Effector memory CD4-positive, alpha-beta T cell (primary cell): ENCODE measurements around the gene RAD51B.

Experiments
- DNase-seq, 3 donors: peaks; one replicate each; pipeline ENCODE4 v3.0.0-alpha.2; 2020
- H3K27ac ChIP-seq: 2 replicates; pipeline ENCODE4 v1.7.0; 2013; ENCODE audit warnings: mild to moderate bottlenecking, low read length, moderate library complexity; ENCODE audit not compliant: insufficient read depth, poor library complexity, severe bottlenecking
- H3K27me3 ChIP-seq: replicated peaks from 2 replicates; pipeline ENCODE4 v1.7.0; 2013; ENCODE audit warnings: mild to moderate bottlenecking, low read length; ENCODE audit not compliant: insufficient read depth, control insufficient read depth, poor library complexity, severe bottlenecking
- H3K36me3 ChIP-seq: 2 replicates; pipeline ENCODE4 v1.7.0; 2013; ENCODE audit warnings: mild to moderate bottlenecking, low read length, moderate library complexity; ENCODE audit not compliant: control insufficient read depth, insufficient read depth
- H3K4me1 ChIP-seq: 2 replicates; pipeline ENCODE4 v1.7.0; 2013; ENCODE audit warnings: low read length, mild to moderate bottlenecking; ENCODE audit not compliant: control insufficient read depth, insufficient read depth, poor library complexity, severe bottlenecking
- H3K4me3 ChIP-seq: 2 replicates; pipeline ENCODE4 v1.7.0; 2013; ENCODE audit warnings: low read length, low read depth, mild to moderate bottlenecking; ENCODE audit not compliant: insufficient read depth, poor library complexity, severe bottlenecking
- H3K9me3 ChIP-seq: 2 replicates; pipeline ENCODE4 v1.7.0; 2013; ENCODE audit warnings: mild to moderate bottlenecking, low read length, moderate library complexity; ENCODE audit not compliant: control insufficient read depth

The RAD51B gene

DNA sequence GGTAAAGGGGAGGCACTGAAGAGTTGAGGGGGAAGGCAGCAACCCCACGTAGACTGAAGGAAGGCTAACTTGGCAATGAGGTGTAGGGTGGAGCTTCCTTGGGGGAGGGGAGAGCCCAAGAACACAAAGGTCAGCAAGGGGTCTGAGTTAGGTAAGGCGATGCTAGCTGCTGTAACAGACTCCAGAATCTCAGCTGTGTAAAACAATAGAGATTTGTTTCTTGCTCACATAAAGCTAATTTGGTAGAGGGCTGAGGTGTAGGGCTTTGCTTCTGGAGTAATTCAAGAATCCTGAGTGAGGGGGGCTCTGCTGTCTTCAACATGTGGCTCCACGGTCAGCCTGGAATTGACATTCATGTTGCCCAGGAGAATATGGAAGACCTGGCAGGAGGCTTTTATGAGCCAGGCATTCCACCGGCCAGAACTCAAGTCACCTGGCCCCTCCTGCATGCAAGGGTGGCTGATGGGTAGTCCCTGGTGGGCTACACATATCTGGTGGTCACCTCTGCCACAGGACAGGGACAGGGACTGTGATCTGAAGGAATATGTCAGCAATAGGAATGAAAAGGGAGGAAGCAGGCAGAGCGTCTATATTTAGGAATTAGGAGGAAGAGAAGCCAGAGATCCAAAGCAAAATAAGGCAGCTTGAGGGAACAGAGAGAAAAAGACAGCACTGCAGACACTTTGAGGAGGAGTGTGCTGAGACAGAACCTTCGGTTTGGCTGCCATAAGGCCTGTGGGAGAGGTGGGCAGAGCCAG, 819.6 kb downstream of the RAD51B start:
- Histone ChIP-seq H3K9me3 (no peaks in the 10 kb centered on the region), H3K4me3 (no peak overlapping the region), H3K27ac (no peak overlapping the region), H3K36me3 (no peaks in the 10 kb centered on the region), H3K27me3 (no peaks in the 10 kb centered on the region), H3K4me1 (no peaks in the 10 kb centered on the region)
- no peak for DNase-seq

DNA sequence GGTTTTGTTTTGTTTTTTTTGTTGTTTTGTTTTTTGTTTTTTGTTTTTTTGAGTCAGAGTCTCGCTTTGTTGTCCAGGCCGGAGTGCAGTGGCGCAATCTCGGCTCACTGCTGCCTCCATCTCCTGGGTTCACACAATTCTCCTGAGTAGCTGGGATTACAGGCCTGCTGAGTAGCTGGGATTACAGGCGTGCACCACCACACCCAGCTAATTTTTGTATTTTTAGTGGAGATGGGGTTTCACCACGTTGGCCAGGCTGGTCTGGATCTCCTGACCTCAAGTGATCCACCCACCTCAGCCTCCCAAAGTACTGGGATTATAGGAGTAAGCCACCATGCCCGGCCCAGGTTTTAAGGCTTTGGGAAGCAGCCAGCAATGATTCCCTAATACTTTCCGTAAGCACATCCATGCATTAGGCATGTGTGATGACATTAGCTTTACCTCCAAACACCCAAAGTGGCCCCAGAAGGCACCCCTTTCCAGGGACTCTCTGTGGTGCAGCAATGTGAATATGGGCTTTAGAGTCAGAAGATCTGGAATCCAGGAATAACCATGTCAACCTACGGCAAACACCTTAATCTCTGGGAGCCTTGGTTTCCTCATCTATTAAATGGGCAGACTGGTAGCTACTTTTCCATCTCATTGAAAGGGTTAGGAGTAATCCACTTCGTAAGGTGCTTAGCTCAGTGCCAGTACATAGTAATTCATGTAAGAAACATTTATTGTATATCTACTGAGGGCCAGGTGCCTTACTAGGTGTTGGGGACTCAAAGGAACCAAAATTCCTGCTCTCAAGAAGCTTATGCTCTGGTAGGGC, 820.4 kb downstream of the RAD51B start:
- Histone ChIP-seq H3K27ac (no peak overlapping the region), H3K4me1 (no peaks in the 10 kb centered on the region), H3K36me3 (no peaks in the 10 kb centered on the region), H3K9me3 (no peaks in the 10 kb centered on the region), H3K4me3 (no peak overlapping the region), H3K27me3 (no peaks in the 10 kb centered on the region)
- no peak for DNase-seq

DNA sequence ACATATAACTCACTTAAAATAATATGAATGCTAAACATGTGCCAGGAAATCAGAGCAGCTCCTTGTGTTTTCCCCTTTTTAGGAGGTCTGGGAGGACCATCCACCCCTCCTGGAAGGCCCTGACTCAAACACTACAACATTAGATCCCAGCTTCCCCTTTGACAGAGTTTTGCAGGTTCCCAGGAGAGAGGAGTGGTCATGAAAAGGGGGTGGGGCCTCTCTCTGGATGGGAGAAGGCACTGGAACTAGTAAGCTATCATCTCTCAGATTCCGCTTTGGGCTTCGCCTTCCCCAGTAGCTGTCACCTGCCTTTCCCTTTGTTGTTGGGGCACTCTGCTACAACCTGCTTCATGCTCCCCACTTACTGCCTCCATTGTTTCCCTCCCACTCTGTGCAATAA, 824.1 kb downstream of the RAD51B start:
- DNase-seq: no peak
- no peak overlapping the region for H3K27ac ChIP-seq
- H3K36me3 ChIP-seq: no peaks in the 10 kb centered on the region
- H3K4me3 ChIP-seq: no peak overlapping the region
- H3K4me1 ChIP-seq: no peaks in the 10 kb centered on the region
- no peaks in the 10 kb centered on the region for H3K27me3 ChIP-seq
- H3K9me3 ChIP-seq: no peaks in the 10 kb centered on the region

DNA sequence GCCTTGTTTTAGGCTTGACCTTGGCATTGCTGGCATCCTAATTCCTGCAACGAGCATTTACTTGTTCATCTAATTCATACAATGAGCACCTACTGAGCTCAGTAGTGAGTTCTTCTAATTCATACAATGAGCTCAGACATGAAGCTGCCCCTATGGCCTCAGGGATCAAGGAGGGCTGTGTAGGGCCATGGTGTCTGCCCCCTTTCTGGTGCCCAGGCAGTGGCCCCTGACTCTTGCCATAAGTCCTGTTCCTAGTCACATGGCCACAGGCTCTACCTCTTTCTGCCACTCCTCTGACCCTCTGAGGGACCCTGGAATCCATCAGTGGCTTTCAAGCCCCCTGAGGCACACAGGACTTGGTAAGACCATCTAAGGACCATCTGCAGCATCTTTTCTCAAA, 824.5 kb downstream of the RAD51B start:
- H3K27ac ChIP-seq: no peak overlapping the region
- H3K4me1 ChIP-seq: no peaks in the 10 kb centered on the region
- no peak overlapping the region for H3K4me3 ChIP-seq
- H3K9me3 ChIP-seq: no peaks in the 10 kb centered on the region
- H3K36me3 ChIP-seq: no peaks in the 10 kb centered on the region
- H3K27me3 ChIP-seq: no peaks in the 10 kb centered on the region
- no peak for DNase-seq

DNA sequence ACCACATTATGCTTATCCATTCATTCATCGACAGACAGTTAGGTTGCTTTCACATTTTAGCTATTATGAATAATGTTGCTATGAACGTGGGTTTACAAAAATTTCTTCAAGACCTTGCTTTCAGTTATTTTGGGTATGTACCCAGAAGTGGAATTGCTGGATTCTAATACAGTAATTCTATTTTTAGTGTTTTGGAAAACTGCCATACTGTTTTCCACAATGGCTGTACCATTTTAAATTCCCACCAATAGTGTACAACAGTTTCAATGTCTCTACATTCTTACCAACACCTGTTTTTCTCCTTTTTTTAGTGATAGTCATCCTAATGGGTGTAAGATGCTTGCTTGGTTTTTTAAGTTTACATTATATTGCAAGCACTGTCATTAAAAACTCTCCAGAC, 825.8 kb downstream of the RAD51B start:
- H3K9me3 ChIP-seq: no peaks in the 10 kb centered on the region

DNA sequence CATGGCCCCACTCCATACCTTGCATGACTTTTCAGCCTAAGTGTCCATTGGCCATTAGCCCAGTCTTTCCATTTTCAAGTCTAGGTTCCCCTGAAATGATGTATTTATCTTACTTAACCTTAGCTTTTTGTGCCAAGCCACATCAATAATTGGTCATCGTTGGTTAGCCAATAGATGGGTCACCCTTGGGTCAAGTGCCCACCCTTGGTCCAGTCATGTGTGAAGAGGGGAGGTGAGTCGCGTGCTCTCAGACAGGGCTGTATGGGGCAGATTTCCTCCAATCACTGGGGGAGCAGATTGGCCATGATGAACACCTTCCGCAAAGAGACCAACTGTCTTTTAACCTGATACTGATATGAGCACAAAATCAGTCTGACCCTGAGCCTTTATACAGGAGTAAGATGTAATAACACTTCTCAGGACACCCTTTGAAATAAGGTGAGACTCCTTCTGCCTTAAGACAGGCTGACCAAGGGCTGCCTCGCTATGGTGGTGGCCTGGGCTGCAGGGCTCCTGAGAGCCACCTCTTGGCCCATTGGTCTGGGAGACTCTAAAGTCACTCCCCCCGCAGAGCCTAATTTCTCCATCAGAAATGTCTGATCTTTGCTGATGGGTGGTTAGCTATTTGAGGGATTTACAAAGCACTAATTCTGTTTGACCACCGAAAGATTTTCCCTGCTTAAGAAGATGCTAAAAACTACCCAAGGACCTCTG, 830.1 kb downstream of the RAD51B start:
- DNase-seq: no peak

More for the DNA sequence above, 825.8 kb downstream of the RAD51B start:
- Histone ChIP-seq H3K27me3 (no peaks in the 10 kb centered on the region), H3K36me3 (no peaks in the 10 kb centered on the region), H3K27ac (no peak overlapping the region), H3K4me3 (no peak overlapping the region), H3K4me1 (no peaks in the 10 kb centered on the region)
- no peak for DNase-seq

DNA sequence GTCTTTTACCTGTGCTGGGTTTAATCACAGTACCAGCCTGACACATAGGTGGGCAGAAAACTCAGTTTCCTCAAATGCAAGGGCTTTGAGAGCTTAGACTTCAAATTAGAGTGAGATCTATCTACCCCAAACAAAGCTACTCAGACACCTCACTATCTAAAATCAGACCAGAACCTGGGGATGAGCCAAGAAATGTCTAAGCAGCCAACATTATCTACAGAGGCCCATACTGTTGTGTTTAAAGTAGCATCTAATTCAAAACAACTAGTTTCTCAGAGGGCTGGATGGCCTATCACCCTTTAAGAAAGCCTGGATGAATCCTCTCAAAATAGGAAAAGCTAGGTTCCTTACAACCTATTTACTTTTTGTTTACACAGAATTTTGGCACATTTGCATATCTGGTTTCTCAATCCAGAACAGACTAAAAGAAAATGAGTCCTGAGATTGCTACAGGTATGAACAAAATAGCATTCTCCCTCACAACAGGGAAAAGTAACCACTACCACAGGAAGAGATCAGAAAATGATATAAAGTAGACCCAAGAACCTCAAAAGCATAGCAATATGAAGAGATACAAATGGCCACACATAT, 830.9 kb downstream of the RAD51B start:
- no peak overlapping the region for H3K27ac ChIP-seq
- no peak for DNase-seq
- H3K27me3 ChIP-seq: no peaks in the 10 kb centered on the region
- H3K4me3 ChIP-seq: no peak overlapping the region
- H3K36me3 ChIP-seq: no peaks in the 10 kb centered on the region
- H3K9me3 ChIP-seq: no peaks in the 10 kb centered on the region
- no peaks in the 10 kb centered on the region for H3K4me1 ChIP-seq

More for the DNA sequence above, 830.1 kb downstream of the RAD51B start:
- Histone ChIP-seq H3K36me3 (no peaks in the 10 kb centered on the region), H3K9me3 (no peaks in the 10 kb centered on the region), H3K27ac (no peak overlapping the region), H3K4me1 (no peaks in the 10 kb centered on the region), H3K27me3 (no peaks in the 10 kb centered on the region), H3K4me3 (no peak overlapping the region)

DNA sequence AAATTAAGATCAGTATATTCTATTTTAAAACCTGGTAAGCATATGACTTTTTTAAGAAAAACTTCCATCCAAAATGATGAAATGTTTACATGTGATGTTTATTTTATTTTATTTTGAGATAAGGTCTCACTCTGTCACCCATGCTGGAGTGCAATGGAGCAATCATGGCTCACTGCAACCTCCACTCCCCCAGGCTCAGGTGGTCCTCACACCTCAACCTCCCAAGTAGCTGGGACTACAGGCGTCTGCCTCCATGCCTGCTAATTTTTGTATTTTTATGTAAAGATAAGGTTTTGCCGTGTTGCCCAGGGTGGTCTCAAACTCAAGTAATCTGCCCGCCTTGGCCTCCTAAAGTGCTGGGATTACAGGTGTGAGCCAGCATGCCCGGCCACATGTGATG, 831.5 kb downstream of the RAD51B start:
- Histone ChIP-seq H3K4me1 (no peaks in the 10 kb centered on the region), H3K4me3 (no peak overlapping the region), H3K27ac (no peak overlapping the region), H3K27me3 (no peaks in the 10 kb centered on the region), H3K36me3 (no peaks in the 10 kb centered on the region), H3K9me3 (no peaks in the 10 kb centered on the region)
- no peak for DNase-seq

DNA sequence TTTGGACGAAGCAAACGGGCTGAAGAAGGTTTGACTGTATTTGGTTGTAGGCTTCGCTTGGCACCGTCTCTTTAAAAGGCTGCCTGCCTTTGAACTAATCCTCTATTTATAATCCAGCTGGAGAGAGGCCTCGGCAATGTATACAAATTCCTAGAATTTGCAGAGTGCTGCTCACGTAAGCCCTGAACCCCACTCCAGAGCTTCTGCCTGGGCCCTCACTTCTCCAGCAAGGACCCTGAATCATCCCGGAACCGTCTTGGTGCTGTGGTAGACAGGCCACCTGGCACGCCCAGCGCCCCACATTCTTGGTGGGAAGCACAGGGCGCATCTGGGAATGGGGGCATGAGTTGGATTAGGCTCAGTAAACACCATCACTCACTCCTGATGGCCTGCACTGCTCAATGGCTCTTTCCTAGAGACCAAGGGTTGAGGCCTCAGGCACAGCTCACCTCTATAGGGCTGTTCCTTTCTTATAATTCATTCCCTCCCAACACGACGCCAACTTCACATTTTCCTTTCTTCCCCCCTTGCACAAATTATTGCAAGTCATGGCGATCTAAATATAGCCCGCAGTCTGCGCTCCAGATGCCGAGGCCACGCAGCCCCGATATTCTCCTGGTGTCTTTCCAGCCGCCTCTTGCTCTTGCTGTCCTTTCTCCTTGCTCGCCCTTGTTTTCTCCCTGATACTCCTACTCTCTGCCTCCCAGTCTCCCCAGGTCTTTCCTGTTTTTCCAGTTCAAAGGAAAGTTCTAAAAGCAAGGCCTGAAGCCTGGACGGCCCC, 832.3 kb downstream of the RAD51B start:
- H3K9me3 ChIP-seq: no peaks in the 10 kb centered on the region
- DNase-seq: no peak
- H3K27me3 ChIP-seq: no peaks in the 10 kb centered on the region
- no peaks in the 10 kb centered on the region for H3K4me1 ChIP-seq
- H3K4me3 ChIP-seq: no peak overlapping the region
- H3K36me3 ChIP-seq: no peaks in the 10 kb centered on the region
- no peak overlapping the region for H3K27ac ChIP-seq
